Mucosa of descending colon (tissue), 3 donors: ENCODE data around the gene CELSR2. TPM values are rescaled to one million over a fixed set of nuclear protein-coding genes. Genes with fewer than 3 reads are reported as not detected.

Experiments used
- ATAC-seq: fragments of 200-7000 bp; cut with Tn5 transposase; one replicate; pipeline ENCODE4 v1.9.1; 2020; ENCODE audit warnings: mild to moderate bottlenecking, moderate library complexity
- DNase-seq, 3 donors: peaks; one replicate each; pipeline ENCODE4 v3.0.0-alpha.2; 2020
- H3K36me3 ChIP-seq: fragments of 200-600 bp; one replicate; pipeline ENCODE4 v1.8.0; 2021; ENCODE audit warnings: low read depth, mild to moderate bottlenecking
- H3K4me1 ChIP-seq: fragments of 200-600 bp; one replicate; pipeline ENCODE4 v1.8.0; 2021; ENCODE audit warnings: low read depth, mild to moderate bottlenecking
- H3K4me3 ChIP-seq: fragments of 200-600 bp; one replicate; pipeline ENCODE4 v1.8.0; 2021; ENCODE audit warnings: mild to moderate bottlenecking
- H3K9me3 ChIP-seq: fragments of 200-600 bp; one replicate; pipeline ENCODE4 v1.8.0; 2021; ENCODE audit warnings: mild to moderate bottlenecking
- intact Hi-C, 2 donors: fragments of 100-400 bp; cut with DNase I in 1 of 2; cut with micrococcal nuclease in 1 of 2; formaldehyde crosslinking; loops; one replicate each; pipeline versions ENCODE4 v1.11.0 to v1.11.1; 2022; cut with DNase I, micrococcal nuclease
- total RNA-seq, 3 donors: library from RNA; stranded (reverse); fragmentation: NEBNext Ultra II Directional in 2 of 3; extraction: Animal tissue kit (Norgen Biotek cat#: 25700) in 2 of 3; gene quantifications; one replicate each; pipeline versions ENCODE4 v1.2.1 to v1.2.4, GENCODE V29; 2021 to 2023
- TF ChIP-seq, protein P1 (sequence below): fragments of 200-600 bp; IDR thresholded peaks from one replicate; pipeline ENCODE4 v1.8.0; 2022; ENCODE audit warnings: antibody characterized with exemption, mild to moderate bottlenecking
- donor health status: DM: no; HTN: no; CAD: no; lungs with moderate emphysema.
- donor health status: DM: no; HTN: no; CAD: no.
- donor health status: DM: no; HTN: yes; CAD: no.

The CELSR2 gene
- total RNA-seq, 3 donors from 2014 or later = 2.8 to 14.7 (median 3.2) TPM

DNA sequence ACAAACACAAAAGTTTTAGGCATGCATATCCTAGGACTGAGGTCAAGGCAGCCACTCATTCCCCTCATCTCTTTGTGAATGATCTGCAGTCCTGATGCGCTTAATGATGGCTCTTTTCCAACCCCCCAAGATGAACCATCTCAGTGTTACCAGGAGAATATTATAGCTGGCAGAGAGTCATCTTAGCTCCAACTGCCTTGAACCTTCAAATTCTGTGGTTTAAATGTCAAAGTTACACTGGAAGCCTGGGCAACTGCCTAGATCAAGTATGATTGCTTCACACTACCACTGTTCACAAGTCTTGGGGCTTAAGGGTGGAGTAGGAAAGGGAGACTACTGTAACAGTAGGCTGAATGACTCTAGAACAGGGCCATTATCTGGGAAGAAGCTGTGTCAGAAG lies 65.5 kb downstream of the CELSR2 start:
- intact Hi-C loops = no loop called here
- DNase-seq (no peak), ATAC-seq (no peak)
- TF ChIP-seq, protein P1, sequence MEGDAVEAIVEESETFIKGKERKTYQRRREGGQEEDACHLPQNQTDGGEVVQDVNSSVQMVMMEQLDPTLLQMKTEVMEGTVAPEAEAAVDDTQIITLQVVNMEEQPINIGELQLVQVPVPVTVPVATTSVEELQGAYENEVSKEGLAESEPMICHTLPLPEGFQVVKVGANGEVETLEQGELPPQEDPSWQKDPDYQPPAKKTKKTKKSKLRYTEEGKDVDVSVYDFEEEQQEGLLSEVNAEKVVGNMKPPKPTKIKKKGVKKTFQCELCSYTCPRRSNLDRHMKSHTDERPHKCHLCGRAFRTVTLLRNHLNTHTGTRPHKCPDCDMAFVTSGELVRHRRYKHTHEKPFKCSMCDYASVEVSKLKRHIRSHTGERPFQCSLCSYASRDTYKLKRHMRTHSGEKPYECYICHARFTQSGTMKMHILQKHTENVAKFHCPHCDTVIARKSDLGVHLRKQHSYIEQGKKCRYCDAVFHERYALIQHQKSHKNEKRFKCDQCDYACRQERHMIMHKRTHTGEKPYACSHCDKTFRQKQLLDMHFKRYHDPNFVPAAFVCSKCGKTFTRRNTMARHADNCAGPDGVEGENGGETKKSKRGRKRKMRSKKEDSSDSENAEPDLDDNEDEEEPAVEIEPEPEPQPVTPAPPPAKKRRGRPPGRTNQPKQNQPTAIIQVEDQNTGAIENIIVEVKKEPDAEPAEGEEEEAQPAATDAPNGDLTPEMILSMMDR = no peak
- no peaks in the 10 kb centered on the region for H3K4me1 ChIP-seq
- H3K36me3 ChIP-seq = no peaks in the 10 kb centered on the region
- no peaks in the 10 kb centered on the region for H3K9me3 ChIP-seq
- H3K4me3 ChIP-seq = no peak overlapping the region

DNA sequence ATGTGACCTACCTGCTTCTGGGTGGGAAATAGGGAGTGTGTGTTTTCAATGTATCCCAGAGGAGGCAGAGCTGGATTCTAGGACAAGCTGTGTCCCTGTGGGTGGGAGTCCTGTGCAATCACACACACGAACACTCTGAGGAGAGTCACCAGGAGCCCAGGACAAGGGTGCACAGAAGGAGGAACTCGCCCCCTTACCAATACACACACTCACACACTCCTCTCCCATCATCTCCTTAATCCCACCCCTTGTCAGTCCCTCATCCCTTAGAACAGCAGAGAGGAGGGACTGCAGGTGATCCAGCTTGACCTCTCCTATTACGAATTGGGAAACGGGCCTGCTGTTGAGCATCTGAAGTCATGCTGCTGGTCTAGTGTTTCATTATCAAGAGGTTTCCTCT lies 65.9 kb downstream of the CELSR2 start:
- no peaks in the 10 kb centered on the region for H3K9me3 ChIP-seq
- no peaks in the 10 kb centered on the region for H3K4me1 ChIP-seq
- DNase-seq (no peak), ATAC-seq (no peak)
- H3K36me3 ChIP-seq = no peaks in the 10 kb centered on the region
- intact Hi-C loops = no loop called here
- TF ChIP-seq, protein P1 = no peak
- no peak overlapping the region for H3K4me3 ChIP-seq

DNA sequence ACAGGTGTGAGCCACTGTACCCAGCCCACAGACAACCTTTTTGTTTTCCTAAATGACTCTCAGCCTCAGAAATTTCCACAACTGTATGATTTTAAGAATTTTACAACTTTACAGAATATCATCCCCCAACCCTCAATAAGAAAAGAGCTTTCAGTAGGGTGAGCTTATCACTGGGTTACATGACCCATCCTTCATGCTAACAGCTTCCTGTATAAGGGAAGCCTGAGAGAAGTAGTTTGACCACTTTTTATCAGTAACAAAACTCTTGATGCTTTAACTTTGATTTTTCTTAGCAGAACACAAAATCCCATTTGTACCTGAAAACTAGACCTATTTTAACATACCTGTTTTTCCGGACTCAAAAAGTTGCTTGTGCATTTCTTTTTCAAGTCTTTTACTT lies 67.2 kb downstream of the CELSR2 start:
- DNase-seq (no peak), ATAC-seq (no peak)
- H3K36me3 ChIP-seq = no peaks in the 10 kb centered on the region

DNA sequence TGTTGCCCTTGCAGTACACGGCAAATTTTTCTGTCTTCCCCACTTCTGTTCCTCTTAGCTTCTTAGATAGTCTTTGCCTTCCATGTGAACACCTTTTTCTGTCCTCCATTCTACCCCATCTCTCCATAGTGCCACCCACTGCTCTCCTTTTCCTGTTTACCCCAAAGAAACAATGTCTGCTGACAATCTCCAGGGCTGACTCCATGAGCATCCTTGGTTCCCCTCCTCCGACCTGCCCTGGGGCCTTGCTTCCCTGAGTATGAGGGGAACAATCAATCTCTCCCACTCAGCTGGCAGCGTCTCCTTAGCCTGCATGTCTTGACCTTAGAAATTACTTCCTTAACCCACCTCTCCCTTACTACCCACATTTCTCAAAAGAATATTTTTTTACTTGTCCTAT lies 69.8 kb downstream of the CELSR2 start:
- Histone ChIP-seq H3K9me3 (no peaks in the 10 kb centered on the region), H3K4me1 (no peaks in the 10 kb centered on the region), H3K4me3 (no peak overlapping the region), H3K36me3 (no peaks in the 10 kb centered on the region)
- TF ChIP-seq, protein P1 = no peak
- no peak for DNase-seq
- no peak for ATAC-seq
- intact Hi-C loops = no loop called here

More for the DNA sequence above, 67.2 kb downstream of the CELSR2 start:
- Histone ChIP-seq H3K4me3 (no peak overlapping the region), H3K4me1 (no peaks in the 10 kb centered on the region), H3K9me3 (no peaks in the 10 kb centered on the region)
- intact Hi-C loops = no loop called here
- TF ChIP-seq, protein P1 = no peak

DNA sequence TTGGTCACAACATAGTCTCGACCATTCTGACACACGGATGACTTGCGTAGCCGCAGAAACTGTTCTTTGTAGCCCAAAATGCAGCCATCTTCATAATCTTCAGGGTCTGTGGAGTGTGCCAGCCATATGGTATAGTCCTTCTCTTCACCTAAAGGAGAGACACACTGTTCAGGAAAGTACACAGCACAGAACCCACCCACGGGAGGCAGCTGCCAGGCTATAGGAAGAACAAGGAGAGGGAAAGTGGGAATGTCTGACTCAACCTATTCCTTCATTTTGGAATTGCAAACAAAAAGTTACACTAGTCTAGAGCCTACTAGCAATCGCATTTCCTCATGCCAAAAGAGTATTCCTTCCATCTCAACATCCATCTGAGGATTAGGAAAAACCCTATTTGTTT lies 73.6 kb downstream of the CELSR2 start:
- intact Hi-C loops = no loop called here
- ATAC-seq (no peak), DNase-seq (no peak)
- H3K9me3 ChIP-seq = no peaks in the 10 kb centered on the region
- TF ChIP-seq, protein P1 = no peak
- H3K4me3 ChIP-seq = no peak overlapping the region
- H3K36me3 ChIP-seq = peaks cover 4% of the 10 kb centered on the region
- no peaks in the 10 kb centered on the region for H3K4me1 ChIP-seq

Other genes with a start within 250 kb of the CELSR2 start
- gene WDR47, start 207.4 kb upstream of the CELSR2 start, total RNA-seq = 10 to 100 TPM in 1 of 3 donors, 1 to 10 TPM in 2; 6.5 to 25.4 (median 7.5) TPM
- gene TAF13, start 173.5 kb upstream of the CELSR2 start, total RNA-seq = 10 to 100 TPM; 35.7 to 52.8 (median 36.5) TPM
- 10 to 100 TPM; 38.5 to 48.1 (median 45.9) TPM for gene TMEM167B, start 158.8 kb upstream of the CELSR2 start, total RNA-seq
- 100 to 1,000 TPM in 2 of 3 donors, 10 to 100 TPM in 1; 30.6 to 119 (median 107) TPM for gene ELAPOR1, start 135.4 kb upstream of the CELSR2 start, total RNA-seq
- 100 to 1,000 TPM; 124 to 143 (median 125) TPM for gene SARS1, start 35.6 kb upstream of the CELSR2 start, total RNA-seq
- gene PSRC1, start 33.6 kb downstream of the CELSR2 start, total RNA-seq = 1 to 10 TPM; 3.4 to 9.0 (median 4.2) TPM
- gene MYBPHL, start 57.5 kb downstream of the CELSR2 start, total RNA-seq = not detected
- 100 to 1,000 TPM in 2 of 3 donors, 10 to 100 TPM in 1; 89.8 to 109 (median 107) TPM for gene SORT1, start 148.4 kb downstream of the CELSR2 start, total RNA-seq
- 100 to 1,000 TPM in 1 of 3 donors, 10 to 100 TPM in 2; 67.9 to 103 (median 71.0) TPM for gene PSMA5, start 176.9 kb downstream of the CELSR2 start, total RNA-seq
- gene SYPL2, start 217.0 kb downstream of the CELSR2 start, total RNA-seq = 1 to 10 TPM in 1 of 3 donors, under 1 TPM in 2; 0.12 to 6.6 (median 0.34) TPM
- gene ATXN7L2, start 234.4 kb downstream of the CELSR2 start, total RNA-seq = 1 to 10 TPM; 2.5 to 4.4 (median 3.5) TPM
- 10 to 100 TPM; 16.0 to 18.7 (median 18.1) TPM for gene CYB561D1, start 244.6 kb downstream of the CELSR2 start, total RNA-seq